KOPT-K1 (cell line): ENCODE measurements around the gene WDR5.

ENCODE experiments used
- H3K27ac ChIP-seq: fragments of 200-600 bp; sonication (generic); 2 replicates; pipeline ENCODE4 v1.5.1; 2016; ENCODE audit warnings: antibody characterized with exemption, mild to moderate bottlenecking, low read depth, low read length; ENCODE audit not compliant: poor library complexity, severe bottlenecking
- H3K36me3 ChIP-seq: fragments of 200-600 bp; sonication (generic); 2 replicates; pipeline ENCODE4 v1.5.1; 2017; ENCODE audit warnings: antibody characterized with exemption, mild to moderate bottlenecking, low read length, moderate library complexity; ENCODE audit not compliant: insufficient read depth
- H3K9me3 ChIP-seq: fragments of 200-600 bp; sonication (generic); 2 replicates; pipeline ENCODE4 v1.5.1; 2017; ENCODE audit warnings: antibody characterized with exemption, low read length, mild to moderate bottlenecking; ENCODE audit not compliant: insufficient read depth, poor library complexity, severe bottlenecking

The WDR5 gene

GRCh38 chr9:134191455-134192209 is 55.8 kb downstream of the WDR5 start:
- Histone ChIP-seq H3K27ac (no peak overlapping the region), H3K36me3 (no peaks in the 10 kb centered on the region)

GRCh38 chr9:134192311-134192950 is 56.5 kb downstream of the WDR5 start:
- Histone ChIP-seq H3K9me3 (no peaks in the 10 kb centered on the region), H3K27ac (no peak overlapping the region), H3K36me3 (no peaks in the 10 kb centered on the region)

More at GRCh38 chr9:134191455-134192209, 55.8 kb downstream of the WDR5 start:
- no peaks in the 10 kb centered on the region for H3K9me3 ChIP-seq

GRCh38 chr9:134192951-134193731 is 57.3 kb downstream of the WDR5 start:
- H3K9me3 ChIP-seq = no peaks in the 10 kb centered on the region
- H3K36me3 ChIP-seq = no peaks in the 10 kb centered on the region
- no peak overlapping the region for H3K27ac ChIP-seq

- no peak overlapping the region for H3K27ac ChIP-seq
- H3K9me3 ChIP-seq = no peaks in the 10 kb centered on the region
- H3K36me3 ChIP-seq = no peaks in the 10 kb centered on the region
Measured at GRCh38 chr9:134193912-134194535, 58.1 kb downstream of the WDR5 start.

- Histone ChIP-seq H3K9me3 (no peaks in the 10 kb centered on the region), H3K27ac (no peak overlapping the region)
Measured at GRCh38 chr9:134195558-134195957, 59.7 kb downstream of the WDR5 start.

GRCh38 chr9:134196911-134197310 is 61.0 kb downstream of the WDR5 start:
- H3K9me3 ChIP-seq = no peaks in the 10 kb centered on the region
- H3K27ac ChIP-seq = no peak overlapping the region
- no peaks in the 10 kb centered on the region for H3K36me3 ChIP-seq

More at GRCh38 chr9:134195558-134195957, 59.7 kb downstream of the WDR5 start:
- H3K36me3 ChIP-seq = no peaks in the 10 kb centered on the region

- Histone ChIP-seq H3K27ac (no peak overlapping the region), H3K9me3 (no peaks in the 10 kb centered on the region), H3K36me3 (no peaks in the 10 kb centered on the region)
Measured at GRCh38 chr9:134198791-134199190, 62.9 kb downstream of the WDR5 start.

GRCh38 chr9:134200730-134201129 is 64.8 kb downstream of the WDR5 start:
- no peak overlapping the region for H3K27ac ChIP-seq
- H3K36me3 ChIP-seq = no peaks in the 10 kb centered on the region
- no peaks in the 10 kb centered on the region for H3K9me3 ChIP-seq

- Histone ChIP-seq H3K9me3 (no peaks in the 10 kb centered on the region), H3K27ac (no peak overlapping the region), H3K36me3 (no peaks in the 10 kb centered on the region)
Measured at GRCh38 chr9:134203224-134203623, 67.3 kb downstream of the WDR5 start.

- H3K27ac ChIP-seq = no peak overlapping the region
- H3K36me3 ChIP-seq = no peaks in the 10 kb centered on the region
- no peaks in the 10 kb centered on the region for H3K9me3 ChIP-seq
Measured at GRCh38 chr9:134204041-134204440, 68.2 kb downstream of the WDR5 start.

- Histone ChIP-seq H3K9me3 (no peaks in the 10 kb centered on the region), H3K27ac (no peak overlapping the region), H3K36me3 (no peaks in the 10 kb centered on the region)
Measured at GRCh38 chr9:134204991-134205578, 69.2 kb downstream of the WDR5 start.

- Histone ChIP-seq H3K27ac (no peak overlapping the region), H3K9me3 (no peaks in the 10 kb centered on the region), H3K36me3 (no peaks in the 10 kb centered on the region)
Measured at GRCh38 chr9:134205672-134206310, 69.9 kb downstream of the WDR5 start.

- no peaks in the 10 kb centered on the region for H3K9me3 ChIP-seq
- no peak overlapping the region for H3K27ac ChIP-seq
- no peaks in the 10 kb centered on the region for H3K36me3 ChIP-seq
Measured at GRCh38 chr9:134206311-134207300, 70.7 kb downstream of the WDR5 start.
